HEK293 (cell line): ENCODE results near the gene DOCK1.

Source experiments
- CTCF ChIA-PET: fragments of 350-600 bp; formaldehyde crosslinking; extraction: SDS; loops from one replicate; lab custom pipeline; 2021; ENCODE audit warnings: antibody characterized with exemption; lab: Yijun Ruan, JAX
- POLR2A ChIA-PET: fragments of 300-600 bp; formaldehyde crosslinking; extraction: SDS; loops from one replicate; lab custom pipeline; 2020; ENCODE audit warnings: antibody characterized with exemption, inconsistent platforms; lab: Yijun Ruan, JAX
- H3K27ac ChIP-seq: fragments of 200-500 bp; sonication (Bioruptor generic); 2 replicates; pipeline ENCODE4 v1.5.1; 2014; ENCODE audit warnings: low read depth, low read length, control low read depth, inconsistent platforms; ENCODE audit errors: extremely low read depth
- H3K36me3 ChIP-seq, 2 experiments: fragments of 200-500 bp in 1 of 2; sonication (Bioruptor generic) in 1 of 2; 1 replicate in 1 of 2; 2 replicates in 1 of 2; pipeline ENCODE4 v1.5.1; 2014 to 2017; ENCODE audit warnings: inconsistent platforms in 2 of 2, low read length in 2 of 2; ENCODE audit not compliant: control insufficient read depth in 2 of 2, insufficient read depth in 1 of 2
- H3K4me1 ChIP-seq: fragments of 200-500 bp; sonication (Bioruptor generic); 2 replicates; pipeline ENCODE4 v1.5.1; 2014; ENCODE audit warnings: mild to moderate bottlenecking, low read length, inconsistent platforms; ENCODE audit not compliant: control insufficient read depth, insufficient read depth
- H3K4me3 ChIP-seq: 2 replicates; pipeline ENCODE4 v1.5.1; 2011; ENCODE audit warnings: low read depth, mild to moderate bottlenecking, control low read depth, low read length, moderate library complexity
- H3K9me3 ChIP-seq: fragments of 200-500 bp; sonication (Bioruptor generic); 2 replicates; pipeline ENCODE4 v1.5.1; 2014; ENCODE audit warnings: low read depth, low read length, inconsistent platforms; ENCODE audit not compliant: control insufficient read depth, insufficient read depth
- GLIS1 ChIP-seq: fragments of 450-650 bp; formaldehyde crosslinking; IDR thresholded peaks from 2 replicates; pipeline ENCODE4 v1.5.1; 2016; ENCODE audit warnings: missing biosample characterization, missing genetic modification characterization
- MEIS1 ChIP-seq: sonication (generic); formaldehyde crosslinking; IDR thresholded peaks from 2 replicates; pipeline ENCODE4 v1.8.1; 2022; ENCODE audit warnings: missing genetic modification reagents, mild to moderate bottlenecking, borderline replicate concordance
- MZF1 ChIP-seq: fragments of 450-650 bp; formaldehyde crosslinking; IDR thresholded peaks from 2 replicates; pipeline ENCODE4 v1.5.1; 2017; ENCODE audit warnings: missing biosample characterization, missing genetic modification characterization, borderline replicate concordance
- OSR2 ChIP-seq: fragments of 450-650 bp; formaldehyde crosslinking; IDR thresholded peaks from 2 replicates; pipeline ENCODE4 v1.5.1; 2016; ENCODE audit warnings: missing biosample characterization, missing genetic modification characterization
- TSHZ1 ChIP-seq: fragments of 450-650 bp; formaldehyde crosslinking; IDR thresholded peaks from 2 replicates; pipeline ENCODE4 v1.5.1; 2016; ENCODE audit warnings: missing biosample characterization, missing genetic modification characterization, borderline replicate concordance
- ZNF19 ChIP-seq: fragments of 450-650 bp; formaldehyde crosslinking; IDR thresholded peaks from 2 replicates; pipeline ENCODE4; 2016; ENCODE audit warnings: missing biosample characterization, missing genetic modification characterization, low read depth
- ZNF416 ChIP-seq: fragments of 450-650 bp; formaldehyde crosslinking; IDR thresholded peaks from 2 replicates; pipeline ENCODE4 v1.5.1; 2016; ENCODE audit warnings: missing biosample characterization, missing genetic modification characterization
- ZNF571 ChIP-seq: fragments of 450-650 bp; formaldehyde crosslinking; IDR thresholded peaks from 2 replicates; pipeline ENCODE4 v1.5.0; 2017; ENCODE audit warnings: missing biosample characterization, missing genetic modification characterization
- ZNF660 ChIP-seq: fragments of 450-650 bp; IDR thresholded peaks from 2 replicates; pipeline ENCODE4 v1.5.1; 2018; ENCODE audit warnings: missing biosample characterization, mild to moderate bottlenecking, missing genetic modification characterization
- ZNF707 ChIP-seq: fragments of 450-650 bp; formaldehyde crosslinking; IDR thresholded peaks from 2 replicates; pipeline ENCODE4 v1.5.1; 2016; ENCODE audit warnings: missing biosample characterization, missing genetic modification characterization
- ZSCAN16 ChIP-seq: fragments of 450-650 bp; formaldehyde crosslinking; IDR thresholded peaks from 2 replicates; pipeline ENCODE4 v1.5.1; 2016; ENCODE audit warnings: missing biosample characterization, missing genetic modification characterization
- TF ChIP-seq, protein P1 (sequence below): fragments of 450-650 bp; formaldehyde crosslinking; IDR thresholded peaks from 2 replicates; pipeline ENCODE4 v1.5.1; 2016; ENCODE audit warnings: missing biosample characterization, missing genetic modification characterization
- TF ChIP-seq, protein P2 (sequence below): fragments of 450-650 bp; formaldehyde crosslinking; IDR thresholded peaks from 2 replicates; pipeline ENCODE4 v1.5.1; 2016; ENCODE audit warnings: missing biosample characterization, missing genetic modification characterization, borderline replicate concordance

DOCK1 gene

GRCh38 chr10:127376071-127376470 lies 470.8 kb downstream of the DOCK1 start:
- H3K27ac ChIP-seq, result no peak overlapping the region
- ChIA-PET CTCF (no interaction called here), POLR2A (no interaction called here)
- H3K4me3 ChIP-seq, result no peak overlapping the region
- no peaks in the 10 kb centered on the region for H3K9me3 ChIP-seq
- H3K36me3 ChIP-seq, result peaks cover 0 to 6% of the 10 kb centered on the region in 2 experiments; a peak in 1 of 3 replicates
- no peaks in the 10 kb centered on the region for H3K4me1 ChIP-seq
- no peak for TF ChIP-seq ZNF660 (tag by site-specific recombination)
- TF ChIP-seq ZNF571 (tag by site-specific recombination), result no peak

DNA sequence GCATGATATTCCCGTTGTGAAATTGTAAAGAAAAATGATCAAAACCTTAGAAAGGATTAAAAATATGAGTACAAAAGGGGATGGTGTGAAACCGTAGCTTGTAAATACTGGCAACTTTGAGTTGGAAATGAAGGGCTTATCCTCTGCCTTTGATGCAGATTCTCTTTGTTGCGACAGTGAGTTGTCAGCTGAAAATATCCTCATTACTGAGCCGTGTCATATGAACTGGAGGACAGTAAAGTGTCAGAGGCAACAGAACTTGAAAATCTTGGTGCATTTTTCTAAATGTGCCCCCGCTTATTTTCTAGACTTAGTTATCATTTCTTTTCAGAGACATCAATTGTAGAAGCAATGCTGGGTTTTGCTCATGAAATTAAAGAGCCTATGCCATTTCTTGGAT lies 473.4 kb downstream of the DOCK1 start:
- ChIA-PET CTCF (no interaction called here), POLR2A (no interaction called here)
- Histone ChIP-seq H3K27ac (no peak overlapping the region), H3K9me3 (no peaks in the 10 kb centered on the region), H3K36me3 (peaks cover 0 to 14% of the 10 kb centered on the region in 2 experiments; a peak in 1 of 3 replicates), H3K4me1 (no peaks in the 10 kb centered on the region), H3K4me3 (no peak overlapping the region)
- TF ChIP-seq ZNF707, result no peak
- no peak for TF ChIP-seq MZF1 (tag by site-specific recombination)
- TF ChIP-seq ZNF416, result no peak
- no peak for TF ChIP-seq MEIS1 (CRISPR knock-in tag)
- TF ChIP-seq TSHZ1 (tag by site-specific recombination), result no peak
- no peak for TF ChIP-seq ZNF19 (tag by site-specific recombination)
- no peak for TF ChIP-seq OSR2 (tag by site-specific recombination)
- no peak for TF ChIP-seq ZSCAN16 (tag by site-specific recombination)
- TF ChIP-seq GLIS1 (tag by site-specific recombination), result no peak
- TF ChIP-seq, protein P1, sequence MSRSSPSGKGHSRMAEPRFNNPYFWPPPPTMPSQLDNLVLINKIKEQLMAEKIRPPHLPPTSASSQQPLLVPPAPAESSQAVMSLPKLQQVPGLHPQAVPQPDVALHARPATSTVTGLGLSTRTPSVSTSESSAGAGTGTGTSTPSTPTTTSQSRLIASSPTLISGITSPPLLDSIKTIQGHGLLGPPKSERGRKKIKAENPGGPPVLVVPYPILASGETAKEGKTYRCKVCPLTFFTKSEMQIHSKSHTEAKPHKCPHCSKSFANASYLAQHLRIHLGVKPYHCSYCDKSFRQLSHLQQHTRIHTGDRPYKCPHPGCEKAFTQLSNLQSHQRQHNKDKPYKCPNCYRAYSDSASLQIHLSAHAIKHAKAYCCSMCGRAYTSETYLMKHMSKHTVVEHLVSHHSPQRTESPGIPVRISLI, result no peak

DNA sequence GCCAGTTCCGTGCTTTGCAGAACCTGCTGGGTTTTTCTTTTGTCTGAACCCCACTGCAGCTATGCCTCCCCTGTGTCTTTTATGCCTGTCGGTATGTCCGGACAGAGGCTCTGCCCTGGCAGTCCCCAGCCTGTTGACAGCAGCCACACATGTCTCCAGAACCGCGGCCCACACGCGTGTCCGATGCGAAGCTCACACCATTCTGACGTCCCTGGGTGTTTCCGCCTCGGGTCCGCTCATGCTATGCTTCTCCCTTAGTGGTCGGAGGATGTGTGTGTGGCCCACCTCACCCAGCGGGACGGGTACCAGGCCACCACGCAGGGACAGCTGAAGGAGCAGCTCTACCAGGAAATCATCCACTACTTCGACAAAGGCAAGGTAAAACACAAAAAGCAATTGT lies 479.3 kb downstream of the DOCK1 start:
- H3K9me3 ChIP-seq, result no peaks in the 10 kb centered on the region
- CTCF ChIA-PET, result interaction anchor here (0.5 kb wide), 1 partner anchor 9 kb away, joined by 4 read pairs; no protein-coding TSS in a partner anchor
- H3K27ac ChIP-seq, result no peak overlapping the region
- H3K36me3 ChIP-seq, result peaks cover 0 to 20% of the 10 kb centered on the region in 2 experiments; a peak in 1 of 3 replicates
- POLR2A ChIA-PET, result no interaction called here
- H3K4me1 ChIP-seq, result no peaks in the 10 kb centered on the region
- TF ChIP-seq, protein P2, sequence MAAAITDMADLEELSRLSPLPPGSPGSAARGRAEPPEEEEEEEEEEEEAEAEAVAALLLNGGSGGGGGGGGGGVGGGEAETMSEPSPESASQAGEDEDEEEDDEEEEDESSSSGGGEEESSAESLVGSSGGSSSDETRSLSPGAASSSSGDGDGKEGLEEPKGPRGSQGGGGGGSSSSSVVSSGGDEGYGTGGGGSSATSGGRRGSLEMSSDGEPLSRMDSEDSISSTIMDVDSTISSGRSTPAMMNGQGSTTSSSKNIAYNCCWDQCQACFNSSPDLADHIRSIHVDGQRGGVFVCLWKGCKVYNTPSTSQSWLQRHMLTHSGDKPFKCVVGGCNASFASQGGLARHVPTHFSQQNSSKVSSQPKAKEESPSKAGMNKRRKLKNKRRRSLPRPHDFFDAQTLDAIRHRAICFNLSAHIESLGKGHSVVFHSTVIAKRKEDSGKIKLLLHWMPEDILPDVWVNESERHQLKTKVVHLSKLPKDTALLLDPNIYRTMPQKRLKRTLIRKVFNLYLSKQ (tag by site-specific recombination), result no peak
- no peak overlapping the region for H3K4me3 ChIP-seq
